KMS-11 (cell line): ENCODE results near the gene FAM171A2.
"Not testable (repeated sequence)": the region's sequence is repeated elsewhere in the genome, so short reads cannot be mapped to it uniquely, and the experiment has no call there.

Experiments
- H2AFZ ChIP-seq: fragments of 200-600 bp; sonication (generic); 2 replicates; pipeline ENCODE4 v1.6.1; 2016; ENCODE audit warnings: antibody characterized with exemption, mixed run types, low read depth
- H3K27ac ChIP-seq: fragments of 200-600 bp; sonication (generic); 2 replicates; pipeline ENCODE4 v1.6.1; 2016; ENCODE audit warnings: mild to moderate bottlenecking, mixed run types
- H3K27me3 ChIP-seq: fragments of 200-600 bp; sonication (generic); 2 replicates; pipeline ENCODE4 v1.6.1; 2017; ENCODE audit warnings: mild to moderate bottlenecking, low read depth, mixed run types, moderate library complexity; ENCODE audit not compliant: insufficient read depth
- H3K36me3 ChIP-seq: fragments of 200-600 bp; sonication (generic); 2 replicates; pipeline ENCODE4 v1.6.1; 2017; ENCODE audit warnings: mild to moderate bottlenecking, mixed run types; ENCODE audit not compliant: insufficient read depth
- H3K4me1 ChIP-seq: fragments of 200-600 bp; sonication (generic); 2 replicates; pipeline ENCODE4 v1.6.1; 2016; ENCODE audit warnings: mild to moderate bottlenecking, low read depth, mixed run types; ENCODE audit not compliant: poor library complexity, severe bottlenecking
- H3K4me2 ChIP-seq: fragments of 200-600 bp; sonication (generic); 2 replicates; pipeline ENCODE4 v1.7.0; 2016; ENCODE audit warnings: mild to moderate bottlenecking, mixed run types
- H3K4me3 ChIP-seq: fragments of 200-600 bp; sonication (generic); IDR thresholded peaks from 2 replicates; pipeline ENCODE4 v1.6.1; 2017; ENCODE audit warnings: low read depth, low read length, mixed read lengths; ENCODE audit not compliant: insufficient read depth
- H3K79me2 ChIP-seq: fragments of 200-600 bp; sonication (generic); 2 replicates; pipeline ENCODE4 v1.6.1; 2016; ENCODE audit warnings: low read depth, mixed run types; ENCODE audit not compliant: insufficient read depth
- H3K9ac ChIP-seq: fragments of 200-600 bp; sonication (generic); 2 replicates; pipeline ENCODE4 v1.6.1; 2016; ENCODE audit warnings: mild to moderate bottlenecking, mixed run types
- H4K20me1 ChIP-seq: fragments of 200-600 bp; sonication (generic); 2 replicates; pipeline ENCODE4 v1.6.1; 2016; ENCODE audit warnings: mild to moderate bottlenecking, mixed run types; ENCODE audit not compliant: insufficient read depth
- CTCF ChIP-seq: fragments of 200-600 bp; sonication (generic); conservative IDR thresholded peaks from 2 replicates; pipeline ENCODE4 v1.6.1; 2017; ENCODE audit warnings: low read depth, mild to moderate bottlenecking, antibody characterized with exemption, low read length, moderate library complexity, mixed read lengths

The FAM171A2 gene

DNA sequence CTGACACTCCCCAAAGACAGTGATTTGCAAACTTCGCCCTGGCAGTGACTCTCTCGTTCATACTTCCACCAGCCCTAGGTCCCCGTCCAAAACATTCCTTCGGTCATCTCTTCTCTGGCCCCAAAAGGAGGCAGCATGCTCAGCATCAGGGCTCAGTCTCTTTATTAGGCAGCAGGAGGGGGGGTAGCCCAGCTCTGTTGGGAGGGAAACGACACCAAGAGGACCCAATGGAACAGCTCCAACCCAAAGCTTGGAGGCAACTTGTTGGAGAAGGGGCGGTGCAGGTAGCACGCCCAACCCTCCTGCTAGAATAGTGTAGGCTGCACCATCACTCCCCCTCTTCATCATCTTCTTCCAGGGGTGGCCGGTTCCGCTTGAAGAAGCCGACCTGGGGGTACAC is 8.4 kb upstream of the FAM171A2 start:
- H2AFZ ChIP-seq = no peak overlapping the region

DNA sequence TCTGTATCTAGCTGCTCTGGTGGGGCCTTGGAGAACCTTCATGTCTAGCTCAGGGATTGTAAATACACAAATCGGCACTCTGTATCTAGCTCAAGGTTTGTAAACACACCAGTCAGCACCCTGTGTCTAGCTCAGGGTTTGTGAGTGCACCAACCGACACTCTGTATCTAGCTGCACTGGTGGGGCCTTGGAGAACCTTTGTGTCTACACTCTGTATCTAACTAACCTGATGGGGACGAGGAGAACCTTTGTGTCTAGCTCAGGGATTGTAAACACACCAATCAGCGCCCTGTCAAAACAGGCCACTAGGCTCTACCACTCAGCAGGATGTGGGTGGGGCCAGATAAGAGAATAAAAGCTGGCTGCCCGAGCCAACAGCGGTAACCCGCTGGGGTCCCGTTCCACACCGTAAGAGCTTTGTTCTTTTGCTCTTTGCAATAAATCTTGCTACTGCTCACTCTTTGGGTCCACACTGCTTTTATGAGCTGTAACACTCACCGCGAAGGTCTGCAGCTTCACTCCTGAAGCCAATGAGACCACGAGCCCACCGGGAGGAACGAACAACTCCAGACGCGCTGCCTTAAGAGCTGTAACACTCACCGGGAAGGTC is 5.9 kb upstream of the FAM171A2 start:
- H3K79me2 ChIP-seq, H3K4me1 ChIP-seq, H3K9ac ChIP-seq, H3K4me2 ChIP-seq, H3K4me3 ChIP-seq, H4K20me1 ChIP-seq, H3K27ac ChIP-seq, H2AFZ ChIP-seq, H3K36me3 ChIP-seq: not testable (repeated sequence)
- peaks cover 35% of the 10 kb centered on the region for H3K27me3 ChIP-seq

More for the DNA sequence above, 8.4 kb upstream of the FAM171A2 start:
- Histone ChIP-seq H3K79me2 (no peaks in the 10 kb centered on the region), H3K9ac (no peak overlapping the region), H4K20me1 (no peaks in the 10 kb centered on the region), H3K27ac (no peak overlapping the region), H3K27me3 (peaks cover 11% of the 10 kb centered on the region; the same call in 1 of the 2 replicates), H3K4me3 (no peak overlapping the region), H3K4me2 (no peak overlapping the region), H3K36me3 (no peaks in the 10 kb centered on the region), H3K4me1 (no peaks in the 10 kb centered on the region)
- no peak for TF ChIP-seq CTCF

- H3K9ac ChIP-seq, H3K4me1 ChIP-seq, H3K4me2 ChIP-seq, H3K79me2 ChIP-seq, H3K27ac ChIP-seq, H2AFZ ChIP-seq, H3K4me3 ChIP-seq, H3K36me3 ChIP-seq, H4K20me1 ChIP-seq: not testable (repeated sequence)
- H3K27me3 ChIP-seq = peaks cover 39% of the 10 kb centered on the region
Observed at GRCh38 chr17:44368391-44369243, 5.0 kb upstream of the FAM171A2 start.

- Histone ChIP-seq H3K4me3 (no peak overlapping the region), H3K4me2 (no peak overlapping the region), H4K20me1 (no peaks in the 10 kb centered on the region), H3K4me1 (peaks cover 9% of the 10 kb centered on the region), H2AFZ (no peak overlapping the region), H3K36me3 (no peaks in the 10 kb centered on the region), H3K79me2 (no peaks in the 10 kb centered on the region), H3K27me3 (peaks cover 39% of the 10 kb centered on the region), H3K9ac (no peak overlapping the region), H3K27ac (no peak overlapping the region)
- no peak for TF ChIP-seq CTCF
Observed at GRCh38 chr17:44367231-44367979, 3.8 kb upstream of the FAM171A2 start.

DNA sequence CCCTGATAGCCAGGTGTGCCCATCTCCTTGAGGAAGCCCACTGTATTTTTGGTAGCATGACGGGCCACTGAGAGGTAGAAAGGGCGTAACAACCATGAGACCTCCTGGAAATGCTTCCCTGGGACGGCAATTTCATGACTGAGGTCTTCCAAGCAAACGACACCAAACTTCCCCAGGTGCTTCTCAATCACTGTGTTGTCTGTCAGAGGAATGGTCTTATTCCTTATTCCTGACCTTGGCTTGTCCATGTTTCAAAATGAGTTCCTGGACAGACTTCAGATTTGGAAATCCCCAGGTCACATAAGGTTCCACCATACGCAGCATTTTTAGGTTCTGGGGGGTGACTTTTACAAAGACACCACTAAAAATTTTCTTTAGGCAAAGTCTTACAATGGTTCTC is 1.4 kb upstream of the FAM171A2 start:
- not testable (repeated sequence) for H3K4me3 ChIP-seq, H3K36me3 ChIP-seq, H3K79me2 ChIP-seq, H3K27ac ChIP-seq, H3K4me2 ChIP-seq, H2AFZ ChIP-seq, H4K20me1 ChIP-seq, H3K9ac ChIP-seq
- Histone ChIP-seq H3K27me3 (peaks cover 32% of the 10 kb centered on the region), H3K4me1 (peaks cover 10% of the 10 kb centered on the region)
